K562 (cell line): ENCODE measurements around the gene GRIA3. TPM values are rescaled to one million over a fixed set of nuclear protein-coding genes. Genes with fewer than 3 reads are reported as not detected.

Experiments used
- ATAC-seq: fragments of 200-7000 bp; cut with Tn5 transposase; 3 replicates; pipeline ENCODE4 v1.9.1; 2020; ENCODE audit warnings: moderate library complexity
- BruUV-seq: library from RNA; stranded (reverse); fragments of 400-500 nt; replicated peaks from 2 replicates; lab custom pipeline; 2021; lab: Mats Ljungman, UMichigan
- CTCF ChIA-PET: fragments of 300-600 bp; formaldehyde crosslinking; extraction: SDS; loops from one replicate; lab custom pipeline; 2021; ENCODE audit warnings: low intra/inter-chr PET ratio; lab: Yijun Ruan, JAX
- POLR2A ChIA-PET: fragments of 300-600, 350-650 bp; sonication (Branson Sonifier 250); formaldehyde crosslinking; extraction: SDS; loops from one replicate; lab custom pipeline; 2021; ENCODE audit warnings: antibody characterized with exemption, inconsistent platforms; lab: Yijun Ruan, JAX
- DNase-seq, 4 experiments: peaks; one replicate each; pipeline versions ENCODE4 v3.0.0 to v3.0.0-alpha.2; 2011 to 2018; ENCODE audit warnings: low spot score in 3 of 4, mixed read lengths in 3 of 4; ENCODE audit errors: extremely low read depth in 1 of 4
- FAIRE-seq: peaks from 2 replicates; lab custom pipeline; 2011; peaks lifted over from hg19 to GRCh38; lab: Jason Lieb, UNC
- H2AFZ ChIP-seq: 2 replicates; pipeline ENCODE4 v1.6.0; 2011; ENCODE audit warnings: low read depth, low read length, control low read depth, inconsistent platforms
- H3K27ac ChIP-seq: fragments of 200-600 bp; 3 replicates; pipeline ENCODE4 v1.8.0; 2011; ENCODE audit warnings: low read depth, mild to moderate bottlenecking, control low read depth, inconsistent platforms, low read length, moderate library complexity, mixed read lengths; ENCODE audit errors: extremely low read depth
- H3K27me3 ChIP-seq, 2 experiments: fragments of 300-600 bp in 1 of 2; 2 replicates in 1 of 2; 3 replicates in 1 of 2; pipeline versions ENCODE4 v1.6.0 to v1.8.0; 2011; ENCODE audit warnings: inconsistent platforms in 2 of 2, low read length in 2 of 2, mild to moderate bottlenecking in 1 of 2, mixed read lengths in 1 of 2, moderate library complexity in 1 of 2; ENCODE audit not compliant: control insufficient read depth in 2 of 2, insufficient read depth in 2 of 2
- H3K36me3 ChIP-seq: fragments of 300-600 bp; 3 replicates; pipeline ENCODE4 v1.8.0; 2011; ENCODE audit warnings: mild to moderate bottlenecking, low read length, inconsistent platforms; ENCODE audit not compliant: control insufficient read depth, insufficient read depth
- H3K4me1 ChIP-seq, 2 experiments: fragments of 200-600 bp in 1 of 2; replicated peaks in 1 of 2; 2 replicates in 1 of 2; 3 replicates in 1 of 2; pipeline versions ENCODE4 v1.5.1 to v1.8.0; 2011; ENCODE audit warnings: inconsistent platforms in 2 of 2, low read length in 2 of 2, mild to moderate bottlenecking in 1 of 2, mixed read lengths in 1 of 2, moderate library complexity in 1 of 2; ENCODE audit not compliant: control insufficient read depth in 2 of 2, insufficient read depth in 2 of 2
- H3K4me2 ChIP-seq: 2 replicates; pipeline ENCODE4 v1.6.1; 2011; ENCODE audit warnings: low read length, control low read depth, inconsistent platforms, mixed read lengths; ENCODE audit not compliant: insufficient read depth
- H3K4me3 ChIP-seq: fragments of 200-600 bp; sonication (generic), shearing (Covaris generic); 2 replicates; pipeline ENCODE4 v1.5.1; 2016; ENCODE audit warnings: control low read depth, inconsistent platforms
- H3K79me2 ChIP-seq: fragments of 200-600 bp; 3 replicates; pipeline ENCODE4 v1.8.0; 2011; ENCODE audit warnings: low read length, inconsistent platforms; ENCODE audit not compliant: control insufficient read depth, insufficient read depth
- H3K9ac ChIP-seq, 2 experiments: 2 replicates each; pipeline versions ENCODE4 v1.6.0 to v1.6.1; 2011; ENCODE audit warnings: low read depth in 2 of 2, low read length in 2 of 2, control low read depth in 1 of 2, inconsistent platforms in 1 of 2, mild to moderate bottlenecking in 1 of 2, mixed read lengths in 1 of 2; ENCODE audit not compliant: insufficient read depth in 1 of 2
- H3K9me1 ChIP-seq: one replicate; pipeline ENCODE4 v1.6.0; 2011; ENCODE audit warnings: inconsistent platforms, mild to moderate bottlenecking, low read length, moderate library complexity; ENCODE audit not compliant: control insufficient read depth, insufficient read depth
- H3K9me3 ChIP-seq: replicated peaks from 2 replicates; pipeline ENCODE4 v1.5.1; 2011; ENCODE audit warnings: low read depth, low read length, inconsistent platforms; ENCODE audit not compliant: control insufficient read depth, insufficient read depth
- H4K20me1 ChIP-seq: replicated peaks from 2 replicates; pipeline ENCODE4 v1.6.1; 2011; ENCODE audit warnings: low read length, inconsistent platforms, mixed read lengths; ENCODE audit not compliant: control insufficient read depth, insufficient read depth
- CCNT2 ChIP-seq: IDR thresholded peaks from 2 replicates; pipeline ENCODE4 v1.6.1; 2011; ENCODE audit warnings: borderline replicate concordance, low read depth, mild to moderate bottlenecking, moderate library complexity, mixed read lengths, low read length; ENCODE audit not compliant: insufficient read length; ENCODE audit errors: extremely low read depth
- EHMT2 ChIP-seq: fragments of 450-650 bp; IDR thresholded peaks from 2 replicates; pipeline ENCODE4 v1.6.1; 2018; ENCODE audit warnings: antibody characterized with exemption
- ELF4 ChIP-seq: fragments of 450-650 bp; formaldehyde crosslinking; IDR thresholded peaks from 2 replicates; pipeline ENCODE4 v1.4.0; 2022; ENCODE audit warnings: missing genetic modification characterization
- NFXL1 ChIP-seq: fragments of 450-650 bp; formaldehyde crosslinking; IDR thresholded peaks from 2 replicates; pipeline ENCODE4 v1.4.0; 2021; ENCODE audit warnings: mild to moderate bottlenecking
- NUFIP1 ChIP-seq: fragments of 450-650 bp; IDR thresholded peaks from 2 replicates; pipeline ENCODE4 v1.6.1; 2018; ENCODE audit not compliant: partially characterized antibody
- POLR2AphosphoS2 ChIP-seq: IDR thresholded peaks from 2 replicates; pipeline ENCODE4 v1.6.1; 2012; ENCODE audit warnings: low read length, improper control_type of control experiment
- PPARD ChIP-seq: fragments of 250-450 bp; sonication (Bioruptor Pico); IDR thresholded peaks from 2 replicates; pipeline ENCODE4 v1.8.0; 2022; ENCODE audit warnings: inconsistent platforms, mild to moderate bottlenecking, moderate library complexity
- SMAD4 ChIP-seq: fragments of 250-450 bp; sonication (Bioruptor Pico); conservative IDR thresholded peaks from 2 replicates; pipeline ENCODE4 v1.8.0; 2021; ENCODE audit warnings: inconsistent platforms, mild to moderate bottlenecking, moderate library complexity
- SP1 ChIP-seq: sonication (generic); formaldehyde crosslinking; IDR thresholded peaks from 2 replicates; pipeline ENCODE4 v1.8.1; 2022; ENCODE audit warnings: mild to moderate bottlenecking, missing genetic modification reagents
- SRSF7 ChIP-seq: fragments of 200-400 bp; formaldehyde crosslinking; optimal IDR thresholded peaks from 2 replicates; pipeline ENCODE3; 2017; ENCODE audit warnings: mild to moderate bottlenecking, low read depth, low read length
- WHSC1 ChIP-seq: IDR thresholded peaks from one replicate; pipeline ENCODE4 v1.6.1; 2012; ENCODE audit warnings: low read length, control low read depth, inconsistent platforms
- ZNF146 ChIP-seq: IDR thresholded peaks from one replicate; pipeline ENCODE4 v1.6.1; 2018; ENCODE audit warnings: missing compliant biosample characterization; ENCODE audit not compliant: unreplicated experiment
- ZNF224 ChIP-seq: sonication (generic); formaldehyde crosslinking; IDR thresholded peaks from 2 replicates; pipeline ENCODE4 v1.8.0; 2022; ENCODE audit warnings: mild to moderate bottlenecking, missing genetic modification reagents
- WGBS: fragments of 100-300 bp; shearing (Covaris generic); methylation state at CpG from one replicate; pipeline ENCODE4 v1.1.6; 2016; ENCODE audit warnings: low coverage, mixed read lengths; ENCODE audit not compliant: insufficient coverage; ENCODE audit errors: missing lambda C conversion rate; 5-methylcytosine and 5-hydroxymethylcytosine counted together
- in situ Hi-C: fragments of 300-500 bp; cut with MboI; formaldehyde crosslinking; loops from 4 replicates; pipeline ENCODE4 v1.15.0; 2018; ENCODE audit warnings: inconsistent platforms, mixed read lengths
- intact Hi-C: fragments of 100-400 bp; cut with micrococcal nuclease; formaldehyde crosslinking; loops from 2 replicates; pipeline ENCODE4 v1.14.2; 2022
- polyA plus RNA-seq, 8 experiments: library from polyadenylated mRNA; depleted of rRNA in 4 of 8; stranded (reverse) in 5 of 8; unstranded in 3 of 8; fragments of >200 nt; fragmentation: Nextera tagmentation in 2 of 8; fragmentation: Illumina TruSeq in 1 of 8; extraction: Ambion mirVana in 2 of 8; extraction: Trizol in 1 of 8; gene quantifications; 2 replicates each; pipeline versions ENCODE4 v1.2.1 to v1.2.3, GENCODE V29; 2011 to 2014; ENCODE audit warnings: inconsistent platforms in 1 of 8, missing spikeins in 1 of 8
- total RNA-seq, 7 experiments: library from RNA; depleted of rRNA in 6 of 7; stranded (reverse); fragments of >200 nt in 6 of 7; fragmentation: Illumina TruSeq in 2 of 7; extraction: Trizol in 2 of 7; gene quantifications; 2 replicates each; pipeline versions ENCODE4 v1.2.1 to v1.2.3, GENCODE V29; 2011 to 2021; ENCODE audit warnings: low replicate concordance in 1 of 7
- TF ChIP-seq, protein P1 (sequence below), 2 experiments: fragments of 250-450 bp in 1 of 2; fragments of 450-650 bp in 1 of 2; sonication (Bioruptor Pico) in 1 of 2; IDR thresholded peaks; 2 replicates each; pipeline versions ENCODE4 v1.6.1 to v1.8.0; 2016 to 2021; ENCODE audit warnings: mild to moderate bottlenecking in 2 of 2, moderate library complexity in 2 of 2, missing compliant biosample characterization in 1 of 2, missing genetic modification characterization in 1 of 2
- TF ChIP-seq, protein P2 (sequence below): fragments of 250-450 bp; sonication (Bioruptor Pico); IDR thresholded peaks from 2 replicates; pipeline ENCODE4 v1.4.0; 2020
- TF ChIP-seq, protein P3 (sequence below): fragments of 450-650 bp; formaldehyde crosslinking; IDR thresholded peaks from 2 replicates; pipeline ENCODE4 v1.4.0; 2022; ENCODE audit warnings: missing genetic modification characterization
- TF ChIP-seq, protein P4 (sequence below): sonication (generic); formaldehyde crosslinking; IDR thresholded peaks from 2 replicates; pipeline ENCODE4 v1.8.1; 2023; ENCODE audit warnings: mild to moderate bottlenecking, missing genetic modification reagents

The GRIA3 gene
- total and polyA plus RNA-seq, 9 of the 15 experiments (the other 6 are each of a cell fraction or from before 2014, with no cell fraction given): 0.10 TPM; not detected in 8

DNA sequence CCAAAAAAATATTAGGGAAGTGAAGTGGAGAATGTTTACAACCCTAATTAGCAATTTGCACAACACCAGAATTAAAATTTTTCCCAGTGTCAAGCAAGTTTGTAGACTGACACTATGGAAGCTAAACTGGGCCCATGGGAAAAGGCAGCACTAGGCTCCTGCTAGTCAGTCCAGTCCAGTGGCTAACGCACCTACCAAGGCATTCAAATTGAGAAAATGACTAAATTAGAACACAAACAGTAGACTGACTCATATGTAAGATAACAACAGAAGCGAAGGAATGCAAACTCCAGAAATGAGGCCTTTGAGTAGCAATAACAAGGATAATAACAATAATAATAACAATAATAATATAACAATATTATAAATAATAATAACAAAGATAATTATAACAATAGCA is 90.7 kb downstream of the GRIA3 start:
- ATAC-seq (no peak), DNase-seq (no peak), FAIRE-seq (no peak)
- Histone ChIP-seq H3K9ac (no peak overlapping the region), H3K27ac (no peak overlapping the region), H3K9me3 (no peaks in the 10 kb centered on the region), H3K27me3 (no peaks in the 10 kb centered on the region), H3K79me2 (no peaks in the 10 kb centered on the region), H2AFZ (no peak overlapping the region), H3K4me1 (no peaks in the 10 kb centered on the region), H3K4me3 (no peak overlapping the region), H3K9me1 (no peaks in the 10 kb centered on the region), H4K20me1 (no peaks in the 10 kb centered on the region), H3K4me2 (no peak overlapping the region), H3K36me3 (no peaks in the 10 kb centered on the region)
- TF ChIP-seq NFXL1 (CRISPR knock-in tag) (no peak), ZNF146 (CRISPR knock-in tag) (no peak), PPARD (CRISPR knock-in tag) (no peak), WHSC1 (no peak), ELF4 (CRISPR knock-in tag) (no peak), NUFIP1 (no peak), ZNF224 (CRISPR knock-in tag) (no peak), SMAD4 (CRISPR knock-in tag) (no peak), POLR2AphosphoS2 (no peak), EHMT2 (no peak), SP1 (no peak), CCNT2 (no peak), SRSF7 (no peak)
- TF ChIP-seq, protein P1, sequence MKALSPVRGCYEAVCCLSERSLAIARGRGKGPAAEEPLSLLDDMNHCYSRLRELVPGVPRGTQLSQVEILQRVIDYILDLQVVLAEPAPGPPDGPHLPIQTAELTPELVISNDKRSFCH (CRISPR knock-in tag; IDR thresholded peaks at IDR 0.05): no peak
- TF ChIP-seq, protein P1 (tag; IDR thresholded peaks at IDR 0.05): no peak
- TF ChIP-seq, protein P2, sequence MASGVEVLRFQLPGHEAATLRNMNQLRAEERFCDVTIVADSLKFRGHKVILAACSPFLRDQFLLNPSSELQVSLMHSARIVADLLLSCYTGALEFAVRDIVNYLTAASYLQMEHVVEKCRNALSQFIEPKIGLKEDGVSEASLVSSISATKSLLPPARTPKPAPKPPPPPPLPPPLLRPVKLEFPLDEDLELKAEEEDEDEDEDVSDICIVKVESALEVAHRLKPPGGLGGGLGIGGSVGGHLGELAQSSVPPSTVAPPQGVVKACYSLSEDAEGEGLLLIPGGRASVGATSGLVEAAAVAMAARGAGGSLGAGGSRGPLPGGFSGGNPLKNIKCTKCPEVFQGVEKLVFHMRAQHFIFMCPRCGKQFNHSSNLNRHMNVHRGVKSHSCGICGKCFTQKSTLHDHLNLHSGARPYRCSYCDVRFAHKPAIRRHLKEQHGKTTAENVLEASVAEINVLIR (CRISPR knock-in tag): no peak
- TF ChIP-seq, protein P3, sequence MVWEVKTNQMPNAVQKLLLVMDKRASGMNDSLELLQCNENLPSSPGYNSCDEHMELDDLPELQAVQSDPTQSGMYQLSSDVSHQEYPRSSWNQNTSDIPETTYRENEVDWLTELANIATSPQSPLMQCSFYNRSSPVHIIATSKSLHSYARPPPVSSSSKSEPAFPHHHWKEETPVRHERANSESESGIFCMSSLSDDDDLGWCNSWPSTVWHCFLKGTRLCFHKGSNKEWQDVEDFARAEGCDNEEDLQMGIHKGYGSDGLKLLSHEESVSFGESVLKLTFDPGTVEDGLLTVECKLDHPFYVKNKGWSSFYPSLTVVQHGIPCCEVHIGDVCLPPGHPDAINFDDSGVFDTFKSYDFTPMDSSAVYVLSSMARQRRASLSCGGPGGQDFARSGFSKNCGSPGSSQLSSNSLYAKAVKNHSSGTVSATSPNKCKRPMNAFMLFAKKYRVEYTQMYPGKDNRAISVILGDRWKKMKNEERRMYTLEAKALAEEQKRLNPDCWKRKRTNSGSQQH (CRISPR knock-in tag): no peak
- TF ChIP-seq, protein P4, sequence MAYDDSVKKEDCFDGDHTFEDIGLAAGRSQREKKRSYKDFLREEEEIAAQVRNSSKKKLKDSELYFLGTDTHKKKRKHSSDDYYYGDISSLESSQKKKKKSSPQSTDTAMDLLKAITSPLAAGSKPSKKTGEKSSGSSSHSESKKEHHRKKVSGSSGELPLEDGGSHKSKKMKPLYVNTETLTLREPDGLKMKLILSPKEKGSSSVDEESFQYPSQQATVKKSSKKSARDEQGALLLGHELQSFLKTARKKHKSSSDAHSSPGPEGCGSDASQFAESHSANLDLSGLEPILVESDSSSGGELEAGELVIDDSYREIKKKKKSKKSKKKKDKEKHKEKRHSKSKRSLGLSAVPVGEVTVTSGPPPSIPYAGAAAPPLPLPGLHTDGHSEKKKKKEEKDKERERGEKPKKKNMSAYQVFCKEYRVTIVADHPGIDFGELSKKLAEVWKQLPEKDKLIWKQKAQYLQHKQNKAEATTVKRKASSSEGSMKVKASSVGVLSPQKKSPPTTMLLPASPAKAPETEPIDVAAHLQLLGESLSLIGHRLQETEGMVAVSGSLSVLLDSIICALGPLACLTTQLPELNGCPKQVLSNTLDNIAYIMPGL (CRISPR knock-in tag): no peak
- in situ Hi-C loops (no loop called here), intact Hi-C loops (loop anchor here (5.0 kb wide), 1 partner anchor 148 kb away; no protein-coding TSS in a partner anchor)
- 0% methylated on average over 2 of the region's 2 CpGs for WGBS
- no TSS peak for BruUV-seq
- CTCF ChIA-PET: no interaction called here
- POLR2A ChIA-PET: no interaction called here
